Natural killer cell (primary cell): Measurements from ENCODE around the gene C9orf85. TPM values are rescaled to one million over a fixed set of nuclear protein-coding genes. Genes with fewer than 3 reads are reported as not detected.
"Not testable (repeated sequence)": the region's sequence is repeated elsewhere in the genome, so short reads cannot be mapped to it uniquely, and the experiment has no call there.

Experiments
- ATAC-seq, 3 donors: fragments of 150-1000 bp in 2 of 3; fragments of 200-7000 bp in 1 of 3; cut with Tn5 transposase; 1 replicate in 1 of 3; 2 replicates in 2 of 3; pipeline ENCODE4 v1.10.0; 2021; ENCODE audit warnings: mild to moderate bottlenecking in 2 of 3, moderate library complexity in 2 of 3
- DNase-seq, 2 donors: peaks; one replicate each; pipeline versions ENCODE4 v3.0.0 to v3.0.0-alpha.2; 2013 to 2021; ENCODE audit warnings: mixed read lengths in 1 of 2
- H3K27ac ChIP-seq: one replicate; pipeline ENCODE4 v1.5.1; 2013; ENCODE audit warnings: mild to moderate bottlenecking, low read length
- H3K27me3 ChIP-seq: one replicate; pipeline ENCODE4 v1.6.1; 2013; ENCODE audit warnings: low read length; ENCODE audit not compliant: control insufficient read depth, insufficient read depth
- H3K36me3 ChIP-seq: one replicate; pipeline ENCODE4 v1.6.1; 2013; ENCODE audit warnings: low read length; ENCODE audit not compliant: control insufficient read depth, insufficient read depth
- H3K4me1 ChIP-seq: one replicate; pipeline ENCODE4 v1.6.1; 2013; ENCODE audit warnings: low read length; ENCODE audit not compliant: control insufficient read depth, insufficient read depth
- H3K4me3 ChIP-seq: one replicate; pipeline ENCODE4 v1.5.1; 2013; ENCODE audit warnings: low read length
- H3K9me3 ChIP-seq: one replicate; pipeline ENCODE4 v1.6.1; 2013; ENCODE audit warnings: low read length; ENCODE audit not compliant: control insufficient read depth, insufficient read depth
- H3K27ac Mint-ChIP-seq, 2 donors: one replicate each; pipeline ENCODE4 v1.8.0; 2022; ENCODE audit warnings: mild to moderate bottlenecking in 2 of 2, mixed read lengths in 2 of 2, moderate library complexity in 1 of 2
- H3K27me3 Mint-ChIP-seq, 2 donors: one replicate each; pipeline ENCODE4 v1.8.0; 2022; ENCODE audit warnings: low read depth in 2 of 2, mixed read lengths in 2 of 2
- H3K36me3 Mint-ChIP-seq: one replicate; pipeline ENCODE4 v1.8.0; 2022; ENCODE audit warnings: mixed read lengths
- H3K4me1 Mint-ChIP-seq, 2 donors: one replicate each; pipeline ENCODE4 v1.8.0; 2022; ENCODE audit warnings: mixed read lengths in 2 of 2
- H3K4me3 Mint-ChIP-seq: one replicate; pipeline ENCODE4 v1.8.0; 2022; ENCODE audit warnings: mild to moderate bottlenecking, moderate library complexity, mixed read lengths
- H3K9me3 Mint-ChIP-seq, 2 donors: one replicate each; pipeline ENCODE4 v1.8.0; 2022; ENCODE audit warnings: mixed read lengths in 2 of 2
- CTCF ChIP-seq: fragments of 200-600 bp; IDR thresholded peaks from one replicate; pipeline ENCODE4 v1.8.0; 2022; ENCODE audit warnings: antibody characterized with exemption
- WGBS: methylation state at CpG from one replicate; pipeline ENCODE4 v1.1.7; 2013; ENCODE audit warnings: missing lambda C conversion rate; ENCODE audit not compliant: insufficient coverage; 5-methylcytosine and 5-hydroxymethylcytosine counted together
- intact Hi-C: fragments of 100-400 bp; cut with micrococcal nuclease; formaldehyde crosslinking; loops from one replicate; pipeline ENCODE4 v1.14.2; 2022
- total RNA-seq, 4 donors: library from RNA; stranded (reverse); fragments of 120-200 nt in 1 of 4; gene quantifications; one replicate each; pipeline versions ENCODE4 v1.2.3 to v1.2.4, GENCODE V29; 2013 to 2022

Gene C9orf85
- total RNA-seq, 3 donors from 2014 or later (not counting 1 experiment from before 2014, with no cell fraction given) = 5.6 to 11.1 (median 9.2) TPM

GRCh38 chr9:72006501-72006900 is 95.1 kb downstream of the C9orf85 start:
- intact Hi-C loops = no loop called here
- no peaks in the 10 kb centered on the region for H3K27me3 ChIP-seq
- no peaks in the 10 kb centered on the region for H3K9me3 Mint-ChIP-seq
- H3K27ac Mint-ChIP-seq = no peak overlapping the region
- TF ChIP-seq CTCF = no peak
- no peaks in the 10 kb centered on the region for H3K4me1 ChIP-seq
- H3K36me3 ChIP-seq = no peaks in the 10 kb centered on the region
- H3K27ac ChIP-seq = no peak overlapping the region
- 90% methylated on average over 4 of the region's 5 CpGs for WGBS
- H3K36me3 Mint-ChIP-seq = no peaks in the 10 kb centered on the region
- DNase-seq (no peak), ATAC-seq (no peak)
- no peak overlapping the region for H3K4me3 ChIP-seq
- H3K27me3 Mint-ChIP-seq = no peaks in the 10 kb centered on the region
- H3K4me1 Mint-ChIP-seq = no peaks in the 10 kb centered on the region
- no peak overlapping the region for H3K4me3 Mint-ChIP-seq
- no peaks in the 10 kb centered on the region for H3K9me3 ChIP-seq

- H3K4me3 Mint-ChIP-seq, H3K9me3 ChIP-seq, H3K4me1 ChIP-seq, ATAC-seq, DNase-seq, H3K36me3 Mint-ChIP-seq, H3K27me3 Mint-ChIP-seq, H3K27ac Mint-ChIP-seq, H3K27ac ChIP-seq, intact Hi-C loops, H3K27me3 ChIP-seq, H3K9me3 Mint-ChIP-seq, H3K36me3 ChIP-seq, H3K4me1 Mint-ChIP-seq, H3K4me3 ChIP-seq: not testable (repeated sequence)
- WGBS = 94% methylated on average over 18 of the region's 20 CpGs
These were observed 96.3 kb downstream of the C9orf85 start for GRCh38 chr9:72007726-72008125.

- ATAC-seq = no peak
- H3K27ac ChIP-seq = no peak overlapping the region
- no peak overlapping the region for H3K4me3 ChIP-seq
- Mint-ChIP-seq H3K27me3 (no peaks in the 10 kb centered on the region), H3K36me3 (no peaks in the 10 kb centered on the region), H3K4me3 (no peak overlapping the region), H3K9me3 (no peaks in the 10 kb centered on the region), H3K4me1 (peaks cover 8 to 13% of the 10 kb centered on the region in 2 donors), H3K27ac (peak overlapping the region in 1 of 2 donors; percentile 44)
- H3K36me3 ChIP-seq = no peaks in the 10 kb centered on the region
- no peaks in the 10 kb centered on the region for H3K4me1 ChIP-seq
- no peak for DNase-seq
- WGBS = 85% methylated on average over 4 of the region's 4 CpGs
- intact Hi-C loops = no loop called here
- no peak for TF ChIP-seq CTCF
- no peaks in the 10 kb centered on the region for H3K27me3 ChIP-seq
- no peaks in the 10 kb centered on the region for H3K9me3 ChIP-seq
These were observed 101.2 kb downstream of the C9orf85 start for GRCh38 chr9:72012646-72013045.

- Histone ChIP-seq H3K4me1 (no peaks in the 10 kb centered on the region), H3K4me3 (no peak overlapping the region), H3K9me3 (no peaks in the 10 kb centered on the region), H3K27ac (no peak overlapping the region), H3K27me3 (no peaks in the 10 kb centered on the region), H3K36me3 (no peaks in the 10 kb centered on the region)
- no peak for TF ChIP-seq CTCF
- peak overlapping the region in 1 of 2 donors; percentile 44 for H3K27ac Mint-ChIP-seq
- ATAC-seq = no peak
- H3K36me3 Mint-ChIP-seq = no peaks in the 10 kb centered on the region
- intact Hi-C loops = no loop called here
- no peak for DNase-seq
- no peaks in the 10 kb centered on the region for H3K27me3 Mint-ChIP-seq
- H3K4me3 Mint-ChIP-seq = no peak overlapping the region
- no CpG with 5 or more reads among the region's 1 CpG for WGBS
- H3K9me3 Mint-ChIP-seq = no peaks in the 10 kb centered on the region
- peaks cover 8 to 13% of the 10 kb centered on the region in 2 donors for H3K4me1 Mint-ChIP-seq
These were observed 101.9 kb downstream of the C9orf85 start for GRCh38 chr9:72013292-72013760.
